ENCODE measurements around the gene PTTG1. TPM values are rescaled to one million over a fixed set of nuclear protein-coding genes. Genes with fewer than 3 reads are reported as not detected.

PTTG1 gene
- total and polyA plus RNA-seq, 3 experiments from 2014 or later = 40.2 to 82.2 (median 79.8) TPM

- H3K27me3 Mint-ChIP-seq = peaks cover 11 to 19% of the 10 kb centered on the region in 2 donors
- no peaks in the 10 kb centered on the region for H3K4me1 Mint-ChIP-seq
- Histone ChIP-seq H3K4me1 (ENCODE audit: insufficient read depth, low read length) (no peaks in the 10 kb centered on the region), H3K27ac (ENCODE audit: low read depth, low read length) (no peak overlapping the region), H3K4me3 (ENCODE audit: low read length) (no peak overlapping the region), H3K27me3 (ENCODE audit: insufficient read depth, low read length, poor library complexity, severe bottlenecking) (no peaks in the 10 kb centered on the region), H3K9me3 (ENCODE audit: low read length) (no peaks in the 10 kb centered on the region), H3K36me3 (ENCODE audit: insufficient read depth, low read length) (no peaks in the 10 kb centered on the region)
- no peak overlapping the region for H3K4me3 Mint-ChIP-seq
- peaks cover 0 to 3% (median 0%) of the 10 kb centered on the region in 3 donors for H3K36me3 Mint-ChIP-seq
- H3K27ac Mint-ChIP-seq = peak overlapping the region in 1 of 8 donors; percentile 23
- peaks cover 0 to 8% (median 5%) of the 10 kb centered on the region in 5 donors for H3K9me3 Mint-ChIP-seq
- ChIA-PET CTCF (no interaction called here), POLR2A (no interaction called here)
- DNase-seq = no peak
Measured at GRCh38 chr5:160382346-160382745, 39.3 kb upstream of the PTTG1 start.

GRCh38 chr5:160384681-160385080, 37.0 kb upstream of the PTTG1 start:
- Mint-ChIP-seq H3K4me3 (no peak overlapping the region), H3K27ac (no peak overlapping the region), H3K4me1 (no peaks in the 10 kb centered on the region), H3K36me3 (peaks cover 0 to 13% (median 0%) of the 10 kb centered on the region in 3 donors), H3K27me3 (peaks cover 7 to 11% of the 10 kb centered on the region in 2 donors), H3K9me3 (peaks cover 8 to 22% (median 12%) of the 10 kb centered on the region in 5 donors)
- H3K9me3 ChIP-seq (ENCODE audit: low read length) = peaks cover 4% of the 10 kb centered on the region
- POLR2A ChIA-PET = no interaction called here
- no peaks in the 10 kb centered on the region for H3K4me1 ChIP-seq (ENCODE audit: insufficient read depth, low read length)
- no peaks in the 10 kb centered on the region for H3K27me3 ChIP-seq (ENCODE audit: insufficient read depth, low read length, poor library complexity, severe bottlenecking)
- no peak overlapping the region for H3K4me3 ChIP-seq (ENCODE audit: low read length)
- DNase-seq = no peak
- no peaks in the 10 kb centered on the region for H3K36me3 ChIP-seq (ENCODE audit: insufficient read depth, low read length)
- CTCF ChIA-PET = no interaction called here
- no peak overlapping the region for H3K27ac ChIP-seq (ENCODE audit: low read depth, low read length)

GRCh38 chr5:160385496-160385895, 36.2 kb upstream of the PTTG1 start:
- ChIA-PET CTCF (no interaction called here), POLR2A (no interaction called here)
- no peak overlapping the region for H3K27ac Mint-ChIP-seq

GRCh38 chr5:160387445-160387844, 34.2 kb upstream of the PTTG1 start:
- DNase-seq = no peak
- CTCF ChIA-PET = interaction anchor here (1.3 kb wide), 1 partner anchor 42 kb away, joined by 5 read pairs; no protein-coding TSS in a partner anchor

More at GRCh38 chr5:160385496-160385895, 36.2 kb upstream of the PTTG1 start:
- no peak for DNase-seq
- Histone ChIP-seq H3K36me3 (ENCODE audit: insufficient read depth, low read length) (no peaks in the 10 kb centered on the region), H3K4me1 (ENCODE audit: insufficient read depth, low read length) (no peaks in the 10 kb centered on the region), H3K9me3 (ENCODE audit: low read length) (peaks cover 4% of the 10 kb centered on the region), H3K4me3 (ENCODE audit: low read length) (no peak overlapping the region), H3K27me3 (ENCODE audit: insufficient read depth, low read length, poor library complexity, severe bottlenecking) (no peaks in the 10 kb centered on the region), H3K27ac (ENCODE audit: low read depth, low read length) (no peak overlapping the region)
- Mint-ChIP-seq H3K27me3 (peaks cover 2 to 3% of the 10 kb centered on the region in 2 donors), H3K4me3 (no peak overlapping the region), H3K36me3 (peaks cover 0 to 13% (median 0%) of the 10 kb centered on the region in 3 donors), H3K9me3 (peaks cover 8 to 22% (median 12%) of the 10 kb centered on the region in 5 donors), H3K4me1 (no peaks in the 10 kb centered on the region)

GRCh38 chr5:160390787-160391696, 30.6 kb upstream of the PTTG1 start:
- DNase-seq = peak in 1 of 5 donors; percentile 7
- peaks cover 4% of the 10 kb centered on the region for H3K9me3 ChIP-seq (ENCODE audit: low read length)
- Mint-ChIP-seq H3K36me3 (peaks cover 0 to 13% (median 0%) of the 10 kb centered on the region in 3 donors), H3K4me1 (no peaks in the 10 kb centered on the region), H3K9me3 (peaks cover 8 to 22% (median 12%) of the 10 kb centered on the region in 5 donors), H3K4me3 (no peak overlapping the region), H3K27me3 (no peaks in the 10 kb centered on the region), H3K27ac (no peak overlapping the region)
- H3K4me1 ChIP-seq (ENCODE audit: insufficient read depth, low read length) = no peaks in the 10 kb centered on the region
- ChIA-PET CTCF (interaction anchor here (0.6 to 2.3 kb wide), 5 partner anchors 9 to 1234 kb away, joined by 3 to 9 read pairs (median 3); partner anchors contain the start of gene FAM200C), POLR2A (no interaction called here)
- no peak overlapping the region for H3K4me3 ChIP-seq (ENCODE audit: low read length)
- no peaks in the 10 kb centered on the region for H3K27me3 ChIP-seq (ENCODE audit: insufficient read depth, low read length, poor library complexity, severe bottlenecking)
- no peaks in the 10 kb centered on the region for H3K36me3 ChIP-seq (ENCODE audit: insufficient read depth, low read length)
- no peak overlapping the region for H3K27ac ChIP-seq (ENCODE audit: low read depth, low read length)

More at GRCh38 chr5:160387445-160387844, 34.2 kb upstream of the PTTG1 start:
- Mint-ChIP-seq H3K9me3 (peaks cover 8 to 22% (median 12%) of the 10 kb centered on the region in 5 donors), H3K4me3 (no peak overlapping the region), H3K36me3 (peaks cover 0 to 13% (median 0%) of the 10 kb centered on the region in 3 donors), H3K27me3 (peaks cover 0 to 3% of the 10 kb centered on the region in 2 donors), H3K4me1 (no peaks in the 10 kb centered on the region), H3K27ac (no peak overlapping the region)
- no peaks in the 10 kb centered on the region for H3K4me1 ChIP-seq (ENCODE audit: insufficient read depth, low read length)
- no peaks in the 10 kb centered on the region for H3K36me3 ChIP-seq (ENCODE audit: insufficient read depth, low read length)
- POLR2A ChIA-PET = no interaction called here
- H3K4me3 ChIP-seq (ENCODE audit: low read length) = no peak overlapping the region
- no peak overlapping the region for H3K27ac ChIP-seq (ENCODE audit: low read depth, low read length)
- H3K27me3 ChIP-seq (ENCODE audit: insufficient read depth, low read length, poor library complexity, severe bottlenecking) = no peaks in the 10 kb centered on the region
- H3K9me3 ChIP-seq (ENCODE audit: low read length) = peaks cover 4% of the 10 kb centered on the region

- Histone ChIP-seq H3K4me1 (ENCODE audit: insufficient read depth, low read length) (peaks cover 5% of the 10 kb centered on the region), H3K4me3 (ENCODE audit: low read length) (no peak overlapping the region), H3K36me3 (ENCODE audit: insufficient read depth, low read length) (no peaks in the 10 kb centered on the region), H3K27me3 (ENCODE audit: insufficient read depth, low read length, poor library complexity, severe bottlenecking) (no peaks in the 10 kb centered on the region), H3K9me3 (ENCODE audit: low read length) (no peaks in the 10 kb centered on the region), H3K27ac (ENCODE audit: low read depth, low read length) (no peak overlapping the region)
- H3K27me3 Mint-ChIP-seq = no peaks in the 10 kb centered on the region
- peaks cover 10 to 20% (median 15%) of the 10 kb centered on the region in 3 donors for H3K4me1 Mint-ChIP-seq
- DNase-seq = no peak
- ChIA-PET POLR2A (no interaction called here), CTCF (interaction anchor here (1.0 kb wide), 1 partner anchor 16 kb away, joined by 3 read pairs; no protein-coding TSS in a partner anchor)
- no peak overlapping the region for H3K4me3 Mint-ChIP-seq
- no peak overlapping the region for H3K27ac Mint-ChIP-seq
- H3K9me3 Mint-ChIP-seq = no peaks in the 10 kb centered on the region
- peaks cover 0 to 6% (median 0%) of the 10 kb centered on the region in 3 donors for H3K36me3 Mint-ChIP-seq
Measured at GRCh38 chr5:160395111-160395510, 26.5 kb upstream of the PTTG1 start.

GRCh38 chr5:160397492-160397891, 24.2 kb upstream of the PTTG1 start:
- Mint-ChIP-seq H3K4me3 (no peak overlapping the region), H3K9me3 (no peaks in the 10 kb centered on the region), H3K36me3 (peaks cover 0 to 22% (median 0%) of the 10 kb centered on the region in 3 donors), H3K27me3 (no peaks in the 10 kb centered on the region), H3K4me1 (peaks cover 11 to 27% (median 22%) of the 10 kb centered on the region in 3 donors), H3K27ac (peak overlapping the region in 1 of 8 donors; percentile 61)
- ChIA-PET CTCF (interaction anchor here (1.5 kb wide), 1 partner anchor 41 kb away, joined by 3 read pairs; no protein-coding TSS in a partner anchor), POLR2A (no interaction called here)
- Histone ChIP-seq H3K27ac (ENCODE audit: low read depth, low read length) (no peak overlapping the region), H3K36me3 (ENCODE audit: insufficient read depth, low read length) (no peaks in the 10 kb centered on the region), H3K4me1 (ENCODE audit: insufficient read depth, low read length) (peaks cover 10% of the 10 kb centered on the region), H3K27me3 (ENCODE audit: insufficient read depth, low read length, poor library complexity, severe bottlenecking) (no peaks in the 10 kb centered on the region), H3K4me3 (ENCODE audit: low read length) (no peak overlapping the region), H3K9me3 (ENCODE audit: low read length) (no peaks in the 10 kb centered on the region)
- DNase-seq = no peak

- Mint-ChIP-seq H3K4me3 (peak overlapping the region; percentile 85 to 94 (median 92)), H3K27me3 (no peaks in the 10 kb centered on the region), H3K9me3 (no peaks in the 10 kb centered on the region), H3K36me3 (peaks cover 8 to 33% (median 9%) of the 10 kb centered on the region in 3 donors), H3K27ac (peak overlapping the region in 1 of 8 donors; percentile 67), H3K4me1 (peaks cover 11 to 27% (median 22%) of the 10 kb centered on the region in 3 donors)
- Histone ChIP-seq H3K4me3 (ENCODE audit: low read length) (no peak overlapping the region), H3K27me3 (ENCODE audit: insufficient read depth, low read length, poor library complexity, severe bottlenecking) (no peaks in the 10 kb centered on the region), H3K4me1 (ENCODE audit: insufficient read depth, low read length) (peaks cover 10% of the 10 kb centered on the region), H3K27ac (ENCODE audit: low read depth, low read length) (no peak overlapping the region), H3K9me3 (ENCODE audit: low read length) (no peaks in the 10 kb centered on the region), H3K36me3 (ENCODE audit: insufficient read depth, low read length) (peaks cover 4% of the 10 kb centered on the region)
- no peak for DNase-seq
- POLR2A ChIA-PET = no interaction called here
- CTCF ChIA-PET = interaction anchor here (1.2 kb wide), 1 partner anchor 40 kb away, joined by 4 read pairs; no protein-coding TSS in a partner anchor
Measured at GRCh38 chr5:160398806-160399205, 22.8 kb upstream of the PTTG1 start.
